K562 (cell line): ENCODE data around the gene DHX8. TPM values are rescaled to one million over a fixed set of nuclear protein-coding genes. Genes with fewer than 3 reads are reported as not detected.

Source experiments
- ATAC-seq: fragments of 200-7000 bp; cut with Tn5 transposase; 3 replicates; pipeline ENCODE4 v1.9.1; 2020; ENCODE audit warnings: moderate library complexity
- BruUV-seq: library from RNA; stranded (reverse); fragments of 400-500 nt; replicated peaks from 2 replicates; lab custom pipeline; 2021; lab: Mats Ljungman, UMichigan
- CTCF ChIA-PET: fragments of 300-600 bp; formaldehyde crosslinking; extraction: SDS; loops from one replicate; lab custom pipeline; 2021; ENCODE audit warnings: low intra/inter-chr PET ratio; lab: Yijun Ruan, JAX
- POLR2A ChIA-PET: fragments of 300-600, 350-650 bp; sonication (Branson Sonifier 250); formaldehyde crosslinking; extraction: SDS; loops from one replicate; lab custom pipeline; 2021; ENCODE audit warnings: antibody characterized with exemption, inconsistent platforms; lab: Yijun Ruan, JAX
- DNase-seq, 4 experiments: peaks; one replicate each; pipeline versions ENCODE4 v3.0.0 to v3.0.0-alpha.2; 2011 to 2018; ENCODE audit warnings: low spot score in 3 of 4, mixed read lengths in 3 of 4; ENCODE audit errors: extremely low read depth in 1 of 4
- FAIRE-seq: peaks from 2 replicates; lab custom pipeline; 2011; peaks lifted over from hg19 to GRCh38; lab: Jason Lieb, UNC
- H2AFZ ChIP-seq: 2 replicates; pipeline ENCODE4 v1.6.0; 2011; ENCODE audit warnings: low read depth, low read length, control low read depth, inconsistent platforms
- H3K27ac ChIP-seq: fragments of 200-600 bp; 3 replicates; pipeline ENCODE4 v1.8.0; 2011; ENCODE audit warnings: low read depth, mild to moderate bottlenecking, control low read depth, inconsistent platforms, low read length, moderate library complexity, mixed read lengths; ENCODE audit errors: extremely low read depth
- H3K27me3 ChIP-seq, 2 experiments: fragments of 300-600 bp in 1 of 2; 2 replicates in 1 of 2; 3 replicates in 1 of 2; pipeline versions ENCODE4 v1.6.0 to v1.8.0; 2011; ENCODE audit warnings: inconsistent platforms in 2 of 2, low read length in 2 of 2, mild to moderate bottlenecking in 1 of 2, mixed read lengths in 1 of 2, moderate library complexity in 1 of 2; ENCODE audit not compliant: control insufficient read depth in 2 of 2, insufficient read depth in 2 of 2
- H3K36me3 ChIP-seq: fragments of 300-600 bp; 3 replicates; pipeline ENCODE4 v1.8.0; 2011; ENCODE audit warnings: mild to moderate bottlenecking, low read length, inconsistent platforms; ENCODE audit not compliant: control insufficient read depth, insufficient read depth
- H3K4me1 ChIP-seq, 2 experiments: fragments of 200-600 bp in 1 of 2; replicated peaks in 1 of 2; 2 replicates in 1 of 2; 3 replicates in 1 of 2; pipeline versions ENCODE4 v1.5.1 to v1.8.0; 2011; ENCODE audit warnings: inconsistent platforms in 2 of 2, low read length in 2 of 2, mild to moderate bottlenecking in 1 of 2, mixed read lengths in 1 of 2, moderate library complexity in 1 of 2; ENCODE audit not compliant: control insufficient read depth in 2 of 2, insufficient read depth in 2 of 2
- H3K4me2 ChIP-seq: 2 replicates; pipeline ENCODE4 v1.6.1; 2011; ENCODE audit warnings: low read length, control low read depth, inconsistent platforms, mixed read lengths; ENCODE audit not compliant: insufficient read depth
- H3K4me3 ChIP-seq: fragments of 200-600 bp; sonication (generic), shearing (Covaris generic); 2 replicates; pipeline ENCODE4 v1.5.1; 2016; ENCODE audit warnings: control low read depth, inconsistent platforms
- H3K79me2 ChIP-seq: fragments of 200-600 bp; 3 replicates; pipeline ENCODE4 v1.8.0; 2011; ENCODE audit warnings: low read length, inconsistent platforms; ENCODE audit not compliant: control insufficient read depth, insufficient read depth
- H3K9ac ChIP-seq, 2 experiments: 2 replicates each; pipeline versions ENCODE4 v1.6.0 to v1.6.1; 2011; ENCODE audit warnings: low read depth in 2 of 2, low read length in 2 of 2, control low read depth in 1 of 2, inconsistent platforms in 1 of 2, mild to moderate bottlenecking in 1 of 2, mixed read lengths in 1 of 2; ENCODE audit not compliant: insufficient read depth in 1 of 2
- H3K9me1 ChIP-seq: one replicate; pipeline ENCODE4 v1.6.0; 2011; ENCODE audit warnings: inconsistent platforms, mild to moderate bottlenecking, low read length, moderate library complexity; ENCODE audit not compliant: control insufficient read depth, insufficient read depth
- H3K9me3 ChIP-seq: replicated peaks from 2 replicates; pipeline ENCODE4 v1.5.1; 2011; ENCODE audit warnings: low read depth, low read length, inconsistent platforms; ENCODE audit not compliant: control insufficient read depth, insufficient read depth
- H4K20me1 ChIP-seq: replicated peaks from 2 replicates; pipeline ENCODE4 v1.6.1; 2011; ENCODE audit warnings: low read length, inconsistent platforms, mixed read lengths; ENCODE audit not compliant: control insufficient read depth, insufficient read depth
- BRF1 ChIP-seq: IDR thresholded peaks from 3 replicates; pipeline ENCODE4 v1.6.1; 2011; ENCODE audit warnings: borderline replicate concordance, mild to moderate bottlenecking; ENCODE audit not compliant: insufficient read length; ENCODE audit errors: extremely low read depth
- CCAR2 ChIP-seq: fragments of 200-400 bp; formaldehyde crosslinking; IDR thresholded peaks from 2 replicates; pipeline ENCODE4 v1.6.1; 2017; ENCODE audit warnings: mild to moderate bottlenecking, low read depth, low read length
- CHD2 ChIP-seq: IDR thresholded peaks from 2 replicates; pipeline ENCODE4 v1.6.1; 2011; ENCODE audit warnings: low read depth, low read length
- E2F4 ChIP-seq: sonication (generic); formaldehyde crosslinking; IDR thresholded peaks from 2 replicates; pipeline ENCODE4 v1.8.0; 2022; ENCODE audit warnings: mild to moderate bottlenecking, low read depth, missing genetic modification reagents
- FUS ChIP-seq: fragments of 200-400 bp; formaldehyde crosslinking; optimal IDR thresholded peaks from 2 replicates; pipeline ENCODE3; 2017; ENCODE audit warnings: low read depth, low read length
- POLR2H ChIP-seq: IDR thresholded peaks from 2 replicates; pipeline ENCODE4 v1.6.1; 2016; ENCODE audit warnings: missing genetic modification characterization, low read depth, mild to moderate bottlenecking, control low read depth, missing compliant biosample characterization, moderate library complexity
- PYGO2 ChIP-seq: fragments of 450-650 bp; IDR thresholded peaks from 2 replicates; pipeline ENCODE4 v1.6.1; 2016; ENCODE audit warnings: mild to moderate bottlenecking, missing genetic modification characterization, moderate library complexity, missing compliant biosample characterization
- RAD21 ChIP-seq, 2 experiments: fragments of 250-450 bp in 1 of 2; fragments of 450-650 bp in 1 of 2; sonication (Bioruptor Pico) in 1 of 2; formaldehyde crosslinking in 1 of 2; IDR thresholded peaks in 1 of 2; conservative IDR thresholded peaks in 1 of 2; 2 replicates each; pipeline versions ENCODE4 v1.4.0 to v1.8.0; 2020 to 2022; ENCODE audit warnings: mild to moderate bottlenecking in 2 of 2, moderate library complexity in 1 of 2
- SMARCB1 ChIP-seq: IDR thresholded peaks from 2 replicates; pipeline ENCODE4 v1.6.1; 2011; ENCODE audit warnings: improper control_type of control experiment, low read depth; ENCODE audit not compliant: insufficient read length
- TAF1 ChIP-seq: IDR thresholded peaks from 2 replicates; pipeline ENCODE4 v1.6.1; 2011; ENCODE audit warnings: mild to moderate bottlenecking, low read length, moderate library complexity; ENCODE audit not compliant: insufficient read depth, control insufficient read depth, severe bottlenecking; ENCODE audit errors: extremely low read depth
- TAF7 ChIP-seq: fragments of 450-650 bp; IDR thresholded peaks from 2 replicates; pipeline ENCODE4 v1.6.1; 2016; ENCODE audit warnings: missing genetic modification characterization, missing compliant biosample characterization
- ZNF23 ChIP-seq: fragments of 250-450 bp; sonication (Bioruptor Pico); IDR thresholded peaks from 2 replicates; pipeline ENCODE4 v1.4.0; 2020; ENCODE audit warnings: mild to moderate bottlenecking
- ZNF436 ChIP-seq: fragments of 250-450, 450-650 bp; sonication (Bioruptor Pico); formaldehyde crosslinking; IDR thresholded peaks from 2 replicates; pipeline ENCODE4 v1.7.0; 2020; ENCODE audit warnings: mild to moderate bottlenecking
- ZNF639 ChIP-seq, 2 experiments: fragments of 200-800 bp in 1 of 2; sonication (Bioruptor generic) in 1 of 2; sonication (generic) in 1 of 2; formaldehyde crosslinking in 1 of 2; IDR thresholded peaks in 1 of 2; conservative IDR thresholded peaks in 1 of 2; 2 replicates each; pipeline versions ENCODE4 v1.5.0 to v1.6.1; 2016 to 2020; ENCODE audit warnings: missing compliant biosample characterization in 1 of 2, missing genetic modification characterization in 1 of 2, missing genetic modification reagents in 1 of 2
- WGBS: fragments of 100-300 bp; shearing (Covaris generic); methylation state at CpG from one replicate; pipeline ENCODE4 v1.1.6; 2016; ENCODE audit warnings: low coverage, mixed read lengths; ENCODE audit not compliant: insufficient coverage; ENCODE audit errors: missing lambda C conversion rate; 5-methylcytosine and 5-hydroxymethylcytosine counted together
- in situ Hi-C: fragments of 300-500 bp; cut with MboI; formaldehyde crosslinking; loops from 4 replicates; pipeline ENCODE4 v1.15.0; 2018; ENCODE audit warnings: inconsistent platforms, mixed read lengths
- intact Hi-C: fragments of 100-400 bp; cut with micrococcal nuclease; formaldehyde crosslinking; loops from 2 replicates; pipeline ENCODE4 v1.14.2; 2022
- polyA plus RNA-seq, 8 experiments: library from polyadenylated mRNA; depleted of rRNA in 4 of 8; stranded (reverse) in 5 of 8; unstranded in 3 of 8; fragments of >200 nt; fragmentation: Nextera tagmentation in 2 of 8; fragmentation: Illumina TruSeq in 1 of 8; extraction: Ambion mirVana in 2 of 8; extraction: Trizol in 1 of 8; gene quantifications; 2 replicates each; pipeline versions ENCODE4 v1.2.1 to v1.2.3, GENCODE V29; 2011 to 2014; ENCODE audit warnings: inconsistent platforms in 1 of 8, missing spikeins in 1 of 8
- total RNA-seq, 7 experiments: library from RNA; depleted of rRNA in 6 of 7; stranded (reverse); fragments of >200 nt in 6 of 7; fragmentation: Illumina TruSeq in 2 of 7; extraction: Trizol in 2 of 7; gene quantifications; 2 replicates each; pipeline versions ENCODE4 v1.2.1 to v1.2.3, GENCODE V29; 2011 to 2021; ENCODE audit warnings: low replicate concordance in 1 of 7
- TF ChIP-seq, protein P1 (sequence below): fragments of 250-450 bp; sonication (Bioruptor Pico); IDR thresholded peaks from 2 replicates; pipeline ENCODE4 v1.4.0; 2020; ENCODE audit warnings: mild to moderate bottlenecking, moderate library complexity, borderline replicate concordance
- TF ChIP-seq, protein P2 (sequence below): sonication (generic); formaldehyde crosslinking; IDR thresholded peaks from 2 replicates; pipeline ENCODE4 v1.5.0; 2020; ENCODE audit warnings: missing genetic modification reagents

The DHX8 gene
- total and polyA plus RNA-seq, 9 of the 15 experiments (the other 6 are each of a cell fraction or from before 2014, with no cell fraction given), result 16.7 to 42.5 (median 25.6) TPM

DNA sequence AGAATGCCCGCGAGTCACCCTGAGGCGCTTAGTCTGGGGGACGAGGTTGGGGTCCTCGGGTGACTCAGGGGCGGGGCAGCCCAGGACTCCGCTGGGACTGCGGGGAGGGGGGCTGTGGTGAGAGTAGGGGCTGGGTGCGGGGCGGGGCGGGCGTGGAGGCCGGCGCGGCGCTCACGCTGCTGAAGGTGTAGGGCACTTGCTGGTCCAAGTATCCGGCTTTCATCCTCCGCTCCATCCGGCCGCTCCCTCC, 61.5 kb downstream of the DHX8 start:
- Histone ChIP-seq H3K79me2 (peaks cover 33% of the 10 kb centered on the region), H2AFZ (peak overlapping the region; percentile 89), H3K36me3 (peaks cover 11% of the 10 kb centered on the region; the same call in 1 of the 3 replicates), H3K27ac (peak overlapping the region; percentile 64), H3K4me1 (peaks cover 23 to 30% of the 10 kb centered on the region in 2 experiments), H3K4me3 (peak overlapping the region; percentile 73), H3K9me1 (no peaks in the 10 kb centered on the region), H4K20me1 (no peaks in the 10 kb centered on the region), H3K9ac (peak overlapping the region; percentile 73 to 92), H3K9me3 (no peaks in the 10 kb centered on the region), H3K4me2 (peak overlapping the region; percentile 82), H3K27me3 (no peaks in the 10 kb centered on the region)
- in situ Hi-C loops, result no loop called here
- ChIA-PET CTCF (interaction anchor here (0.5 kb wide), 1 partner anchor 221 kb away, joined by 3 read pairs; no protein-coding TSS in a partner anchor), POLR2A (interaction anchor here (0.6 to 0.7 kb wide), 3 partner anchors 11 to 255 kb away, joined by 3 to 6 read pairs (median 4); no protein-coding TSS in a partner anchor)
- intact Hi-C loops, result no loop called here
- BruUV-seq, result no TSS peak
- FAIRE-seq (no peak), DNase-seq (peak in 2 of 4 experiments; percentile 73 to 77), ATAC-seq (no peak)
- 3% methylated on average over 10 of the region's 21 CpGs for WGBS
- TF ChIP-seq ZNF639 (CRISPR knock-in tag; conservative IDR thresholded peaks at IDR 0.05 in 1 of 2, IDR thresholded peaks at IDR 0.05 in 1 of 2) (no peak), FUS (no peak), ZNF23 (no peak), E2F4 (no peak), POLR2H (tag) (peak; percentile 35; the same call in 1 of the 2 replicates), CCAR2 (no peak), SMARCB1 (no peak), PYGO2 (no peak), CHD2 (no peak), ZNF436 (CRISPR knock-in tag) (no peak), BRF1 (no peak), TAF7 (tag) (no peak), TAF1 (peak; percentile 48), RAD21 (CRISPR knock-in tag; conservative IDR thresholded peaks at IDR 0.05 in 1 of 2, IDR thresholded peaks at IDR 0.05 in 1 of 2) (no peak)
- TF ChIP-seq, protein P1, sequence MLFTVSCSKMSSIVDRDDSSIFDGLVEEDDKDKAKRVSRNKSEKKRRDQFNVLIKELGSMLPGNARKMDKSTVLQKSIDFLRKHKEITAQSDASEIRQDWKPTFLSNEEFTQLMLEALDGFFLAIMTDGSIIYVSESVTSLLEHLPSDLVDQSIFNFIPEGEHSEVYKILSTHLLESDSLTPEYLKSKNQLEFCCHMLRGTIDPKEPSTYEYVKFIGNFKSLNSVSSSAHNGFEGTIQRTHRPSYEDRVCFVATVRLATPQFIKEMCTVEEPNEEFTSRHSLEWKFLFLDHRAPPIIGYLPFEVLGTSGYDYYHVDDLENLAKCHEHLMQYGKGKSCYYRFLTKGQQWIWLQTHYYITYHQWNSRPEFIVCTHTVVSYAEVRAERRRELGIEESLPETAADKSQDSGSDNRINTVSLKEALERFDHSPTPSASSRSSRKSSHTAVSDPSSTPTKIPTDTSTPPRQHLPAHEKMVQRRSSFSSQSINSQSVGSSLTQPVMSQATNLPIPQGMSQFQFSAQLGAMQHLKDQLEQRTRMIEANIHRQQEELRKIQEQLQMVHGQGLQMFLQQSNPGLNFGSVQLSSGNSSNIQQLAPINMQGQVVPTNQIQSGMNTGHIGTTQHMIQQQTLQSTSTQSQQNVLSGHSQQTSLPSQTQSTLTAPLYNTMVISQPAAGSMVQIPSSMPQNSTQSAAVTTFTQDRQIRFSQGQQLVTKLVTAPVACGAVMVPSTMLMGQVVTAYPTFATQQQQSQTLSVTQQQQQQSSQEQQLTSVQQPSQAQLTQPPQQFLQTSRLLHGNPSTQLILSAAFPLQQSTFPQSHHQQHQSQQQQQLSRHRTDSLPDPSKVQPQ (CRISPR knock-in tag), result no peak
- TF ChIP-seq, protein P2, sequence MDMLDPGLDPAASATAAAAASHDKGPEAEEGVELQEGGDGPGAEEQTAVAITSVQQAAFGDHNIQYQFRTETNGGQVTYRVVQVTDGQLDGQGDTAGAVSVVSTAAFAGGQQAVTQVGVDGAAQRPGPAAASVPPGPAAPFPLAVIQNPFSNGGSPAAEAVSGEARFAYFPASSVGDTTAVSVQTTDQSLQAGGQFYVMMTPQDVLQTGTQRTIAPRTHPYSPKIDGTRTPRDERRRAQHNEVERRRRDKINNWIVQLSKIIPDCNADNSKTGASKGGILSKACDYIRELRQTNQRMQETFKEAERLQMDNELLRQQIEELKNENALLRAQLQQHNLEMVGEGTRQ (CRISPR knock-in tag), result no peak
